Brain pericyte (primary cell): Measurements from ENCODE around the gene RPP14.

Experiments
- DNase-seq: peaks from one replicate; pipeline ENCODE4 v3.0.0-alpha.2; 2012; ENCODE audit warnings: low read depth, low spot score

The RPP14 gene

DNA sequence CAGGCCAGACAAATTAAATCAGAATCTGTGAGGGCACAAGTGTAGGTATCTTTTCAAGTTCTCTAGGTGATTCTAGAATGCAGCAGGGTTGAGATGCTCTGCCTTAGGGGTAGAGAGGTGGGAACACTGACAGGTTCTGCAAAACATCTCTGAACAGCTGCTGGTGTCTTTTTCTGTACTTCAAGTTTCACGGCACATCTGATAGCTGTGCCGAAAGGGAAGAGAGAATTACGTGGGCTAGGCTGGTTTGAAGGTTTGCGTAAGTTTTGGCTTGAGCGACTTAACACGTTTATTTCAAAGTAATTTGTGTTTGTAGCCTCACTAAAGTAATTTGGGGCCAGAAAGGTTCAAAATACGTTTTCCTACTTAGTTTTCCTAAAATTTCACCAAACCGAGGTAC is 49.1 kb downstream of the RPP14 start:
- DNase-seq: no peak

DNA sequence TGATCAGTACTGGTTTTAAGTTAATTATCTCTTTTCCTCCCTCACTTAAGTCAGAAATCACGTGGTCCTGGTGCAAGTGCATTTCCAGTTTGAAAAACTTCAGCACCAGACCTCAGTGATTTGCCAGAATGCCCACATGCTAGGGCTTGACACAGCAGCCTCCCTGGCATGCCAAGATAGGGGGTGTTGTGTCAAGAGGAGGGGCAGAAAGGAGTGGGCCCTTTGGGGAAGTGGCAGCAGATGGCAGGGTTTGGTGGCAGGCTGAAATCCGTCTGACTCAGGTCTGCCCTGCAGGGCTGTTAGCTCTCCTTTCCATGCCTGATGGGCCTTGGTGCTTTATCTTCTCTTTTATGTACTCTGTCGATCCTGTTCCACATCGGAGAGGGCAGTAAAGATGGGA is 50.0 kb downstream of the RPP14 start:
- no peak for DNase-seq

- DNase-seq: no peak
These were observed 51.4 kb downstream of the RPP14 start for GRCh38 chr3:58357402-58357801.

DNA sequence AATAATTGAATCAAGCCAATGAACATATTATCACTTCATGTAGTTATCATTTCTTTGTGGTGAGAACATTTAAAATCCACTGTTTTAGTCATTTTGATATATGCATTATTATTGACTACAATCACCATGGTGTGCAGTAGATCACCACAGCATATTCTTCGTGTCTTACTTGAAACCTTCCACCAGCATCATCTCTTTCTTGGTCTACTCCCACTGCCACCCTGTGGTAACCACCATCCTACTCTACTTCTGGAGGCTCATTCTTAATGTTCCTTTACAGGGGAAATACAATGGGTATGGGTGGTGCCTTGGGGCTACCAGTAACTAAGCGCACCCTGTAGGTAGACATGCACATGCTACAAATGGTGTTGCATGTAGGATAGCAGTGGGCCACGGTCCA is 52.0 kb downstream of the RPP14 start:
- DNase-seq: no peak

- DNase-seq: no peak
These were observed 52.8 kb downstream of the RPP14 start for GRCh38 chr3:58358808-58359207.

DNA sequence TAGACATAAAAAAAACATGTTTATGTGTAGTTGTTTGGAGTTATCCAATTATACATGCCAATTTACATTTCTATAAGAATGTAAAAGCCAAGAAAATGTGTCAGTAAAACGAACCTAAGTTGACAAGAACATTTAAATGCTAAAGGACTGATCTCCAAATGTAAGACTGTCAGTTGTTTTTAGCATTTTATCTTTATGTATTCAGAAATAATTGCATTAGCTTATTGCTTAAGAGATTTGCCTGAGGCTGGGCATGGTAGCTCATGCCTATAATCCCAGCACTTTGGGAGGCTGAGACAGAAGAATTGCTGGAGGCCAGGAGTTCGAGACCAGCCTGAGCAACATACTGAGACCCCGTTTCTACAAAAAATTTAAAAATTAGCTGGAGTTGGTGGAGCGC is 53.6 kb downstream of the RPP14 start:
- no peak for DNase-seq

DNA sequence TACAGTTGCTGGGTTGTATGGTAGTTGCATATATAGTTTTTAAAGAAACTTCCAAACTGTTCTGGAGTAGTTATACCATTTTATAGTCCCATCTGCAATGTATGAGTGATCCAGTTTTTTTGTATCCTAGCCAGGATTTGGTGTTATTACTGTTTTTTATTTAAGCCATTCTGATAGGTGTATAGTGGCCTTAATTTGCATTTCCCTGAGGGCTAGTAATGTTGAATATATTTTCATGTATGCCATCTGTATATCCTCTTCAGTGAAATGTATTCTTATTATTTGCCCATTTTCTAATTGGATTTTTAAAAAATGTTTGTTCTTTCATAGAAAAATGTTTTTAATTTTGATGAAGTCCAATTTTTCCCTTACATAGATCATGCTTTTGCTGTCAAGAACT is 55.8 kb downstream of the RPP14 start:
- DNase-seq: no peak

- no peak for DNase-seq
These were observed 60.7 kb downstream of the RPP14 start for GRCh38 chr3:58366699-58367098.

GRCh38 chr3:58369038-58369437 is 63.0 kb downstream of the RPP14 start:
- DNase-seq: no peak
